Measurements from ENCODE around the gene ZNF783.

ZNF783 gene

GRCh38 chr7:149279111-149279743 is 17.2 kb downstream of the ZNF783 start:
- WGBS, 2 experiments, result 93 to 94% methylated on average over 15 of the region's 17 CpGs
- peaks cover under 1% of the 10 kb centered on the region for H3K27me3 ChIP-seq (ENCODE audit: control insufficient read depth, insufficient read depth, low read length, poor library complexity, severe bottlenecking)
- H3K4me1 ChIP-seq (ENCODE audit: control insufficient read depth, insufficient read depth, low read length), result no peaks in the 10 kb centered on the region
- H3K9me3 ChIP-seq (ENCODE audit: control insufficient read depth, low read length), result no peaks in the 10 kb centered on the region
- H3K4me3 ChIP-seq (ENCODE audit: insufficient read depth, low read depth, low read length), result no peak overlapping the region
- peaks cover 25% of the 10 kb centered on the region for H3K36me3 ChIP-seq (ENCODE audit: control insufficient read depth, insufficient read depth, low read length)
- no peak overlapping the region for H3K27ac ChIP-seq (ENCODE audit: insufficient read depth, low read depth, low read length, poor library complexity, severe bottlenecking)

- H3K9me3 ChIP-seq (ENCODE audit: control insufficient read depth, low read length), result no peaks in the 10 kb centered on the region
- H3K4me1 ChIP-seq (ENCODE audit: control insufficient read depth, insufficient read depth, low read length), result no peaks in the 10 kb centered on the region
- no peak overlapping the region for H3K4me3 ChIP-seq (ENCODE audit: insufficient read depth, low read depth, low read length)
- H3K27me3 ChIP-seq (ENCODE audit: control insufficient read depth, insufficient read depth, low read length, poor library complexity, severe bottlenecking), result peaks cover 6% of the 10 kb centered on the region
- 93 to 94% methylated on average over 5 to 9 of the region's 9 CpGs for WGBS, 2 experiments
- H3K27ac ChIP-seq (ENCODE audit: insufficient read depth, low read depth, low read length, poor library complexity, severe bottlenecking), result no peak overlapping the region
- peaks cover 21% of the 10 kb centered on the region for H3K36me3 ChIP-seq (ENCODE audit: control insufficient read depth, insufficient read depth, low read length)
These were observed 18.2 kb downstream of the ZNF783 start for GRCh38 chr7:149280151-149280550.

GRCh38 chr7:149280661-149281507 is 18.9 kb downstream of the ZNF783 start:
- Histone ChIP-seq H3K27ac (ENCODE audit: insufficient read depth, low read depth, low read length, poor library complexity, severe bottlenecking) (no peak overlapping the region), H3K36me3 (ENCODE audit: control insufficient read depth, insufficient read depth, low read length) (peaks cover 21% of the 10 kb centered on the region), H3K4me1 (ENCODE audit: control insufficient read depth, insufficient read depth, low read length) (peaks cover 4% of the 10 kb centered on the region), H3K9me3 (ENCODE audit: control insufficient read depth, low read length) (no peaks in the 10 kb centered on the region), H3K4me3 (ENCODE audit: insufficient read depth, low read depth, low read length) (no peak overlapping the region), H3K27me3 (ENCODE audit: control insufficient read depth, insufficient read depth, low read length, poor library complexity, severe bottlenecking) (peaks cover 13% of the 10 kb centered on the region)
- WGBS, 2 experiments, result 96 to 98% methylated on average over 8 of the region's 8 CpGs

DNA sequence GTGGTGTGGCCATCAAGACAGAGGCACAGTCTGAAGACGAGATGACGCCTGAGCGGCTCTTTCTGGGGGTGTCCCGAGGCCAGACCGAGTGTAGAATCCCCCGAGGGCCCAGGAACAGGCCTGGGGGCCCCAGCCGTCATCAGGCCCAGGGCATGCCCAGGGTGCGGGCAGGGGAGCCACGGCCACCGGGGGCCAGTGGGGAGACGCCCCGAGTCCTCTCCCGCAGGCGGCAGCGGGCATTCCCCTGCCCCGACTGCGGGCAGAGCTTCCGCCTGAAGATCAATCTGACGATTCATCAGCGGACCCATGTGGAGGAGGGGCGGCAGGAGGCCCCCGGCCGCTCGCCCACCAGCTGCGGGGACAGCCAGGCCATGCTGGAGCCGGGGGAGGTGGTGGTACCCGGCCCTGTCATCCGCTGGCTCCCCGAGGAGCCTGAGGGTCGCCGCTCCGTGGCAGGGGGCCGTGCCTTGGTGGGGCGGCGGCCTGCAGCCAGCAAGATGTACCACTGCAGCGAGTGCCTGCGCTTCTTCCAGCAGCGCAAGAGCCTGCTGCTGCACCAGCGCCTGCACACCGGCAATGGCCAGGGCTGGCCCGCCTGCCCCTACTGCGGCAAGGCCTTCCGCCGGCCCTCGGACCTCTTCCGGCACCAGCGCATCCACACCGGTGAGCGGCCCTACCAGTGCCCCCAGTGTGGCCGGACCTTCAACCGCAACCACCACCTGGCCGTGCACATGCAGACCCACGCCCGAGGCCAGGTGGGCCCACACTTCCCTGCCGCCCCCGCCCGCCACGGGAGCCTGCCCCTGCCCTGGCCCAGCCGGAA is 19.7 kb downstream of the ZNF783 start:
- Histone ChIP-seq H3K36me3 (ENCODE audit: control insufficient read depth, insufficient read depth, low read length) (peaks cover 21% of the 10 kb centered on the region), H3K27ac (ENCODE audit: insufficient read depth, low read depth, low read length, poor library complexity, severe bottlenecking) (no peak overlapping the region), H3K27me3 (ENCODE audit: control insufficient read depth, insufficient read depth, low read length, poor library complexity, severe bottlenecking) (peaks cover 17% of the 10 kb centered on the region), H3K4me3 (ENCODE audit: insufficient read depth, low read depth, low read length) (no peak overlapping the region), H3K4me1 (ENCODE audit: control insufficient read depth, insufficient read depth, low read length) (peaks cover 8% of the 10 kb centered on the region), H3K9me3 (ENCODE audit: control insufficient read depth, low read length) (no peaks in the 10 kb centered on the region)
- 94% methylated on average over 59 of the region's 59 CpGs for WGBS, 2 experiments

DNA sequence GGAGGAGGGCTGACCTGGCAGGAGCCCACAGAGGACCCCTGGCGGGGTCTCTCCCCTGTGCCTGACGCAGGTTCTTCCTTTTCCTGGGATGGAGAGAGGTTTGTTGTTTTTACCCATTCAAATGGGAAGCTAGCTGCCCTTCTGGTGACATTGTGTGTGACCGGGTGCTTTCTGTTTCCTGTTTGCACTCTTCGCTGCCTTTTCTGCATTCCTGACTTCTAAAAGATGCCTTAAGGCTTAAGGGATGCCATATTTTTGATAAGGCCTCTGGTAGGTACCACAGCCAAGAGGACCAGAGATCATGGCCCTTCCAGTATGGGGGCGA is 20.3 kb downstream of the ZNF783 start:
- peaks cover 19% of the 10 kb centered on the region for H3K36me3 ChIP-seq (ENCODE audit: control insufficient read depth, insufficient read depth, low read length)
- H3K9me3 ChIP-seq (ENCODE audit: control insufficient read depth, low read length), result no peaks in the 10 kb centered on the region
- peaks cover 8% of the 10 kb centered on the region for H3K4me1 ChIP-seq (ENCODE audit: control insufficient read depth, insufficient read depth, low read length)
- no peak overlapping the region for H3K4me3 ChIP-seq (ENCODE audit: insufficient read depth, low read depth, low read length)
- 88 to 92% methylated on average over 5 of the region's 5 CpGs for WGBS, 2 experiments
- no peak overlapping the region for H3K27ac ChIP-seq (ENCODE audit: insufficient read depth, low read depth, low read length, poor library complexity, severe bottlenecking)
- peaks cover 17% of the 10 kb centered on the region for H3K27me3 ChIP-seq (ENCODE audit: control insufficient read depth, insufficient read depth, low read length, poor library complexity, severe bottlenecking)

DNA sequence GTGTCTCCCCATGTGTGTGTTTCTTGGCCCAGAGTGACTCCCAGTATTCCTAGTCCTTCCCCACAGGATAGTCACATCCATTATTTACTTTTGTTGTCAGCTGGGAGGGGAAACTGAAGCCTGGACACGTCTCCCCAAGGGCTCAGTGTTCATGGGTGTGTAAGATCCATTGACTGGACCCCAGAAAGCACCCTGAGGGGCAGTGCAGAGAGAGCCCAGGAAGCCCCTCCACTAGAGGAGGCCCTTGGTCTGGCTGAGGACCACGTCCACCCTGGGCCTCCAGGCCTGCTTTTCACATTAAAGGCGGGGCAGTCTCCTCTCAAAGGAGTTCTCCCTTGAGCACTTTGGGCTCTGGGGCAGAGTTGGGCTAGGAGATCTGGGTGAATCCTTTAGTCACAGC is 21.3 kb downstream of the ZNF783 start:
- 88 to 92% methylated on average over 3 of the region's 3 CpGs for WGBS, 2 experiments
- H3K4me3 ChIP-seq (ENCODE audit: insufficient read depth, low read depth, low read length), result no peak overlapping the region

DNA sequence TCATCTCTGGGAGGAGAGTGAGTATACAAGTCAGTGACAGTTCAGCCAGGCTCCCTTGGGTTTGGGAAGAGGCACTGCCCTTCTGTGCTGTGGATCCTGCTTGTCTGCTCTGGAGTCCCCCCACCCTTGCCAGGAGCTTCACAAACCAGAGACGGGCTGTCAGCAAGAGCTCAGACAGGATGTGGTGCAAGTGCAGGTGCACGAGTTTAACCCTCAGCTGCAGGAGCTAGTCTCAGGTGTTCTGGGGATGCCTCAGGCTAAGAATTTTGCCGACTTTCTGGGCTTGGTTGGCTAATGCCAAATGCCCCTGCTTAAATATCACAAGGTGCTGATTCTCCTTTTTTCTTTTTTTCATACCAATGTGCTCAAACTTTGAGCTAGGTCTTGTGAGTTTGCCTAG is 22.3 kb downstream of the ZNF783 start:
- Histone ChIP-seq H3K27ac (ENCODE audit: insufficient read depth, low read depth, low read length, poor library complexity, severe bottlenecking) (no peak overlapping the region), H3K4me3 (ENCODE audit: insufficient read depth, low read depth, low read length) (no peak overlapping the region), H3K9me3 (ENCODE audit: control insufficient read depth, low read length) (no peaks in the 10 kb centered on the region), H3K4me1 (ENCODE audit: control insufficient read depth, insufficient read depth, low read length) (peaks cover 8% of the 10 kb centered on the region), H3K27me3 (ENCODE audit: control insufficient read depth, insufficient read depth, low read length, poor library complexity, severe bottlenecking) (peaks cover 17% of the 10 kb centered on the region), H3K36me3 (ENCODE audit: control insufficient read depth, insufficient read depth, low read length) (peaks cover 10% of the 10 kb centered on the region)
- WGBS, 2 experiments, result 81% methylated on average over 3 of the region's 3 CpGs

More for the DNA sequence above, 21.3 kb downstream of the ZNF783 start:
- peaks cover 17% of the 10 kb centered on the region for H3K27me3 ChIP-seq (ENCODE audit: control insufficient read depth, insufficient read depth, low read length, poor library complexity, severe bottlenecking)
- peaks cover 8% of the 10 kb centered on the region for H3K4me1 ChIP-seq (ENCODE audit: control insufficient read depth, insufficient read depth, low read length)
- H3K36me3 ChIP-seq (ENCODE audit: control insufficient read depth, insufficient read depth, low read length), result peaks cover 14% of the 10 kb centered on the region
- H3K9me3 ChIP-seq (ENCODE audit: control insufficient read depth, low read length), result no peaks in the 10 kb centered on the region
- H3K27ac ChIP-seq (ENCODE audit: insufficient read depth, low read depth, low read length, poor library complexity, severe bottlenecking), result no peak overlapping the region

DNA sequence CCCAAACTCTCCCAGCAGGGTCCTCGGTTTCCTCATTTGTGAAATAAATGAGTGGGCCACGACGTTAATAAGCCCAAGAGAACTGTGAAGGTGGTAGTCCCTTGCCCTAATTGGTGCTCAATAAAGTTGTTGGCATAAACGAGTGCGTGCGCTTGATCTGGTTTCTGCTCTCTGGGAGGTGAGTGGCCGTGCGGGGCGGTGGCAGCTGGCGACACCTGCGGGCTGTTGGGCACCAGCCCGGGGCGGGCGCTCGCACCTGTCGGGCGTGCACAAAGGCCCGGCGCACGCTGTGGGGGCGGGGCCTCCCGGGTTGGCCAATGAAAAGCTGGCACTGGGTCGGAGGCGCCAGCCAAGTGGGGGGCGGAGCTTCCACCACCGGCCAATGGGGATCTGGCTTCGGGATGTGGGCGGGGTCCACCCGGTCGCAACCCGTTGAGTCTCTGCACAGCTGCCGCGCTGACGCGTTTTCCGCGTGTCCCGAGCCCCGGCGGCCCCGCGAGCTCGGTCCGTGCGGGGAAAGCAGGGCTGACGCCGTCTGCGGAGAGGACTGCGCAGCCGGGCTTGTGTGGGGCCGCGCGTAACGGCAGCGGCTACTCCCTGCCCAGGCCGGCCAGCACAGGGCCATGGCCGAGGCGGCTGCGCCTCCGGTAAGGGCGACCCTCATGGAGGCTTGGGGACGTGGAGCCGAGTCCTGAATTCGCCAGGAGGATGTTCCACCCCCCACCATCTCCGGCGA is 23.0 kb downstream of the ZNF783 start:
- peaks cover 10% of the 10 kb centered on the region for H3K36me3 ChIP-seq (ENCODE audit: control insufficient read depth, insufficient read depth, low read length)
- WGBS, 2 experiments, result 2% methylated on average over 66 of the region's 66 CpGs
- H3K27ac ChIP-seq (ENCODE audit: insufficient read depth, low read depth, low read length, poor library complexity, severe bottlenecking), result no peak overlapping the region
- peaks cover 8% of the 10 kb centered on the region for H3K4me1 ChIP-seq (ENCODE audit: control insufficient read depth, insufficient read depth, low read length)
- H3K9me3 ChIP-seq (ENCODE audit: control insufficient read depth, low read length), result no peaks in the 10 kb centered on the region
- peaks cover 17% of the 10 kb centered on the region for H3K27me3 ChIP-seq (ENCODE audit: control insufficient read depth, insufficient read depth, low read length, poor library complexity, severe bottlenecking)
- peak overlapping the region; percentile 65 for H3K4me3 ChIP-seq (ENCODE audit: insufficient read depth, low read depth, low read length)

GRCh38 chr7:149285603-149286002 is 23.6 kb downstream of the ZNF783 start:
- H3K27me3 ChIP-seq (ENCODE audit: control insufficient read depth, insufficient read depth, low read length, poor library complexity, severe bottlenecking), result peaks cover 17% of the 10 kb centered on the region
- H3K4me3 ChIP-seq (ENCODE audit: insufficient read depth, low read depth, low read length), result peak overlapping the region; percentile 65
- no peak overlapping the region for H3K27ac ChIP-seq (ENCODE audit: insufficient read depth, low read depth, low read length, poor library complexity, severe bottlenecking)

More at GRCh38 chr7:149285603-149286002, 23.6 kb downstream of the ZNF783 start:
- 9 to 13% methylated on average over 11 of the region's 11 CpGs for WGBS, 2 experiments
- Histone ChIP-seq H3K4me1 (ENCODE audit: control insufficient read depth, insufficient read depth, low read length) (peaks cover 8% of the 10 kb centered on the region), H3K9me3 (ENCODE audit: control insufficient read depth, low read length) (no peaks in the 10 kb centered on the region), H3K36me3 (ENCODE audit: control insufficient read depth, insufficient read depth, low read length) (peaks cover 10% of the 10 kb centered on the region)

All from ectodermal cell (in vitro differentiated cells).